Measurements from ENCODE around the gene FDPS.
"Not testable (repeated sequence)": the region's sequence is repeated elsewhere in the genome, so short reads cannot be mapped to it uniquely, and the experiment has no call there.

The FDPS gene

DNA sequence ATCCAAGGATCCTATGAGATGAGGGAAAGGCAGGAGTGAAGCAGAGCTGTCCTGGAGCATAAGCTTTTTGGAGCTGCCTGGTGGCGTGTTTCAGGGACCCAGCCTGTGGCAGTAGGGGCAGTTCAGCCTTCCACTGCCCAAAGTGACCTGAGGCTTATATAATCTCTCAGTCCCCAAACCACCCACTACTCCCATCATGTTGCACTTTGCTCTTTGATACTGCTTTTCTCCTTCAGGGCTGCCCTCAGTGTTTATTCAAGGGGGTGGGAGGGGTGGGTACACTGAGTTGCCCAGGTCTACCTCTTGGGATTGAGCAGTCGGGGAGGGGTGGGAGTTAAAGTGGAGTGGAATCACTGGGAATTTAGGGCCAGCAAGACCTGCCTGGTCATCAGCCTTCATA, 22.1 kb upstream of the FDPS start:
- no peak for DNase-seq

DNA sequence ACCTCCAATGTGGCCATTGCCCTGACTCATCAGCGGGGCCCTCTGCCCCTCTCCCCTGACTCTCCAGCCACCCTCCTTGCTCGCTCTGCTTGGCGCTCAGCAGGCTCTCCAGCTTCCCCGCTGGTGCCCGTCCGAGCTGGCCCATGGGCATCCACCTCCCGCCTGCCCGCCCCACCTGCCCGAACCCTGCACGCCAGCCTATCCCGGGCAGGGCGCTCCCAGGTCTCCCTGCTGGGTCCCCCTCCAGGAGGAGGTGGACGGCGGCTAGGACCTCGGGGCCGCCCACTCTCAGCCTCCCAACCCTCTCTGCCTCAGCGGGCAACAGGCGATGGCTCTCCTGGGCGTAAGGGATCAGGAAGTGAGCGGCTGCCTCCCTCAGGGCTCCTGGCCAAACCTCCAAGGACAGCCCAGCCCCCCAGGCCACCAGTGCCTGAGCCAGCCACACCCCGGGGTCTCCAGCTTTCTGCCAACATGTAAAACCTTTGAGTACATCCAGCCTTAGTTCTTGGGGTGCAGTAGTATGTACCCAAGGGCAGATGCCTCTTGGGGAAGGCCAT, 20.6 kb upstream of the FDPS start:
- DNase-seq: no peak

DNA sequence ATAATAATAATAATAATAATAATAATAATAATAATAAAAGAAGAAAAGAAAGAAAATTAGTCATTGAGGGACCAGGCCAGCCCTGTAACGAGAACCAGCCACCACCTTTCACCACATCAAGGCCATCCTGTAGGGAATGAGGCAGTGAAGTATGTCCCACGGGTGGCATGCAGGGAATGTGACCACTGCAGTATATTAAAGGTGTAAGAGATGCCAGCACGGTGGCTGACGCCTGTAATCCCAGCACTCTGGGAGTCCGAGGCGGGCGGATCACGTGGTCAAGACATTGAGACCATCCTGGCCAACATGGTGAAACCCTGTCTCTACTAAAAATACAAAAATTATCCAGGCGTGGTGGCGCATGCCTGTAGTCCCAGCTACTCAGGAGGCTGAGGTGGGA, 17.7 kb upstream of the FDPS start:
- not testable (repeated sequence) for DNase-seq

DNA sequence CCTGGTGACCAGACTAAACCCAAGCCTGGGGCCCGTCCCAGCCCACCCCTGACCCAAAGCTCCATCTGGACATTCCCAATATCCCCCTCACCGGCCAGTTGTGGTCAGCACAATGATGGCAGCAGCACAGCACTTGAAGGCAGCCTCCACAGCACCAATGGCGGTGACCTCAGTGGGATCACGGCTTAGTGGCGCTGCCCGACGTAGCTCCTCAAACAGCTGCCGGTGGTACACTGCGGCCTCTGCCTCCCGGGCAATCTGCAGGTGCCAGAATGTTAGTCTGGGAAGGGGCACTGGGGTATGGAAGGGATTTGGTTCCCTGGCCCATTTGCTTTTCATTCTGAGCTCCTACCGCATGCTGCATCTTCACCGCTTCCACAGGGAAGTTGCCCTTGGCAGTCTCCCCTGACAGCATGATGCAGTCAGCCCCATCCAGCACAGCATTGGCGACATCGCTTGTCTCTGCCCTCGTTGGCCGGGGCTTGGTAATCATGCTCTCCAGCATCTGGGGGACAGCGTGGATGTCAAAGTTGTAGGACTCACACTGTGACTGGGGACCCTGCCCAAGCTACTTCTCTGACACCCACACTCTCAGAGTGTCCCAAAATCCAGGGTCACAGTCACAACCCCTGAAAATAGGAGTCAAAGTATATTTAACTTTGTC, 15.4 kb upstream of the FDPS start:
- DNase-seq: no peak

DNA sequence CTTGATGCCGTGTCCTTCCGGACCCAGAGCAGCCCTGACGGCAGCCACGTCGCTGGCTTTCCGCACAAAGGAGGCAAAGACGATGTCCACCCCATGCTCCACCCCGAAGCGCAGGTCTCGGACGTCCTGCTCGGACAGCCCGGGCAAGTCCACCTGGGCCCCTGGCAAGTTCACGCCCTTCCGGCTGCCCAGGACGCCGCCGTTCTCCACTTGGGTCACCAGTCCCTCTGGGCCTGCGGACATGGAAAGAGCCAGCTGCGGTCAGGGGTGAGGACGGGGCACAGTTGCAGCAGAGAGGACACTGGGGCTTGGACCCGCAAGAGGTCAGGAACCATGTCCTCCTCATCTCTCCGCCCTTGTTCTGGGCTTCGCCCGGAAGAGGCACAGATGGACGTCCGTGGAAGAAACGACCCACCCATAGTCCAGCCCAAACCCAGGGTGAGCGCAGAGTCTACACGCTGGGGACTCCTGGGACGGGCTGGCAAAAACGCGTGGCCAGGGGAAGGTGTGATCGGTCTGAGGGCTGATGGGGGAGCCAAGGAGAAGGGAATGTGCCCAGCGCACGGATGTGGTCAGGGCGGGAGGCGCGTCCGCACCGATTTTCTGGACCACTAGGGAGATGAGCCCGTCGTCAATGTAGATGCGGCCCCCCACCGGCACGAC, 14.0 kb upstream of the FDPS start:
- no peak for DNase-seq

DNA sequence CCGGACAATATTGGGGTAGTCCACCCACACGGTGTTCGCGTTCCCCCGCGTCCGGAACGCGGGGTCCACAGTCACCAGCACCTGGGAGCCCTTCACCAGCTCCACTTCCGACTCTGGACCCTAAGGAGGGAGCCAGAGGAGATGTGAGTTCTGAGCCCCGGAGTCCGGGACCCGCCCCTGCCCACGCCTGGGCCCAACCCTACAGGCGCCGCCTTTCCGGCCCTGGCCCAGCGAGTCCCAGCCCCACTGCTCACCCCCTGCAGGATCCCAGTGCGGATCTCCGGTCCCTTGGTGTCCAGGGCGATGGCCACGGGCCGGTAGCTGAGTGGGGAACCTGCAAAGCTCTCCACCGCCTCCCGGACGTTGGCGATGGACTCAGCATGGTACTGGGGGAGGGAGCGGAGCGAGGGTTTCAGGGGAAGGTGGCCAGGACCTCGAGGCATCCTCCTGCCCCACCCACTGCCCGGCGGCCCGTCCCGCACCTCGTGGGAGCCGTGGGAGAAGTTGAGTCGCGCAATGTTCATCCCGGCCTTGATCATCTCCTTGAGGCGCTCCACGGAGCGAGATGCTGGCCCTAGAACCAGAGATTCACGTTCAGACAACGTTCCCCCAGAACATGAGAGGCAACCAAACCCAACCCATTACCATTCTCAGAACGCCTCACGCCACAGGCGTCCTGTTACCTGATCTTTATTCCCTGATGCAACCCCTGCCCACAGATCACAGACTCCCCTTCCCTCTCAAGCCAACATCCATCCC, 13.3 kb upstream of the FDPS start:
- no peak for DNase-seq

DNA sequence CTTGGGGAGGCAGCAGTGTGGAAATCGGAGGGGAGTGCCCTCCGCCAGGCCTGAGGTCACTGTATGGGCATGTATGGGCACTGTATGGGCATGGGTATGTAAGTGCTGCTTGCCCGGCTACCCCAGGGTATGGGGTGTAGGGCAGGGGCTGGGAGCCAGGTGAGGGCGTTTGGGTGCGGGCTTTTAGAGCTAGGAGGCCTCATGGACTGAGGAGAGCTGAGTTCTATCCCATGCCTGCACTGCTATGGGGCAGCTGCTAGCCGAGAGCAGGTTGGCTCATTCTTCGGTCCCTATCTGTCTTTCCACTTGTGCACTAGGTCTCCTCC, 12.8 kb upstream of the FDPS start:
- DNase-seq: no peak

DNA sequence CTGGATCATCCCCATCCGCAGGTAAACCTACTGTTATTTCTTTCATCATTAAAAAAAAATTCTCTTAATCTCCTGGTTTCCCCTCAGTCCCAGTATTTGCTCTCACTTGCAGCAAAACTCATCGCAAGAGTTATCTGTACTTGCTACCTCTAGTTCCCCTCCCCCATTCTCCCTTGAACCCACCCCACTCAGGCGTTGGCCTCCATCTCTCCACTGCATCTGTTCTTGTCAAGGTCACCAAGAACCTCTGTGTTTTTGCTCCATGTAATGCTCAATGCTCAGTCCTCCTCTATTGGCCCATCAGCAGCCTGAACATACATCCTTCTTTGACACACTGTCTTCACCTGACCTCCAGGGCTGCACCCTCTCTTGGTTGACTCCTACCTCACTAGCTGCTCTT, 12.0 kb upstream of the FDPS start:
- DNase-seq: no peak

DNA sequence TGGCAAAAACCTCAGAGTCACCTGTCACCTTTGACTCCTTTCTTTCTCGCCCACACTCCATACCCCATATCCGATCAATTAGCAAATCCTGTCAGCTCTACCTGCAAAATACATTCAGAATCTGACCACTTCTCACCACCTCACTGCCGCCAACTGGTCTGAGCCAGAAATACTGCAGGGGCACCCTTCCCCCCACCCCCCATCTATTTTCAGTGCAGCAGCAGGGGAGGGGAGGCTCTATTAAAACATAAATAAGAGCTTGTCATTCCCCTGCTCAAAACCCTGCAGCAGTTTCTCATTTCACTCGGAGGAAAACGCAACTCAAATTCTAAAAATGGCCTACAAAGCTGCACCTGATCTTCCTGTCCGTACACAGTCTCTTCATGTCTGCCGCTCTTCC, 11.3 kb upstream of the FDPS start:
- no peak for DNase-seq

DNA sequence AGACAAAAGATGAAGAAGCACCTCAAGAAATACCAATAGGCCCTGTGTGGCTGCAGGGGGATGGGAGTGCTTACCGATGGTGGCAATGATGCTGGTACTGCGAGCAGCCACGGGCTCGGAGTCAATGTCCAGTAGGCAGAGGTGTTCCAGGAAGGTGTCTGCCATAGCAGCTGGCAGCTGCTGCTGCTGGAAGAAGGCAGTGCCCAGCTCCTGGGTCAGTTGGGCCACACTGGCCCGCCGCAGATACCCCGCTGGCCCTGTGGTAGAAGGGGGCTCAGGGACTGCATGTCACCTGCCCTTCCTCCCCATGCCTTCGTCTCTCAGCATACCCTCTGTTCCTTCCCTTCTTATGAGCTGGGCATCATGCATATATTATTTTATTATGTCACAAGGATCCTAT, 8.6 kb upstream of the FDPS start:
- no peak for DNase-seq

DNA sequence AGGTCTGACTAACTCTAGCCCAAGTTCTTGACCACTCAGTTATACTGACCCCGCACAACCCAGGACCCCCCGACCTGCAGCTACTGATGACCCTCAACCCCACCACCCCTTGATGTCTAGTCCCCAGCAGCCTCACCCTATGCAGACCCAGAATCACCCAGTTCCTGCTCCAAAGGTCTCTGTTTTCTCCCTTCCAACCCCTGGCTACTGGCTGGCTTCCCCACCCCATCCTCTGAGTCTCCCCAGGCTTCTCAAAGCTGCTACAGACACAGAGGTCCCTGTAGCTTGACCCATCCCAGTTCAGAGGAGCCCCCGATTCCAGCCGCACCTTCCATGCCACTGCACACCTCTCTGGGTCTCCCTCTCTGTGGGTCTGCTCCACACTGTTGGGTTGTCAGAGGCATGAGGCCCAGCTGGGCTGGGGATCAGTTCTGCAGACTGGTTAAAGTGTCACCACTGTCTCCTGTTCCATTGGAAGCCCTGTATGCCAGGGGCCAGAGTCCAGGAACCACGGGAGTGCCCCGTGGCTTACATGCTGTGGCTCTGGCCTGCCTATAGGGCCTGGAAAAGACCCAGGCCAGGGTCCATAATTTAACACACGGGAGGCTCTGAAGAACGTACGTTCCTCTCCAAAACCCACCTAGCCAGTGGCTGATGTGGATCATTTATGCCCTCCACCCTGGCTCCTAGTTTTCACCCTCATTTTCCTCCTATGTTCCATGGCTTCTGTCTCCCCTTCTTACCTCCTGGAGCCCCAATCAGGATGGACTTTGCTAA, 7.9 kb upstream of the FDPS start:
- no peak for DNase-seq

DNA sequence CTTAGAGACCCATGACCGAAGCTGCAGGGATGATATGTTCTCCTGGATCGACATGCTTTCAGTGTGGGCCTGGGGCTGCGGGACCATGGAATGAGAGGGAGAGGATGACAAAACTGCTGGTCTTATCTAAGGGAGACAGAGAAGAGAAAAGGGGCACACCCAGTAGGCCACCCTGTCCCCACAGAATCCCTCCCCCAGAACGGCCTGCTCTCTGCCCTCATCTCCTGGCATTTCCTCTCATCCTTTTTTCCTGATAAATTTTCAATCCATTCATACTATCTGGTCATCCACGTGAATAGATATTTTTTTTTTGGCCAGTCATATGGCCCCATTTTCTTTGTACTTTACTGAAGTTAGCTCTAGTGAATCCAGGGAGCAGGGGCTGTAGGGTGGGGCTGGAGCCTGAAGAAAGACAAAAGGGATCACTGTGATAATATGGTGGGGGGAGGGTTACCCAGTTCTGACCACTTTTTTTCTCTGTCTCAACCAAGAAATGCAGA, 7.3 kb upstream of the FDPS start, which contains the start of gene PKLR:
TSS of gene PKLR (minus strand) at position 97 of the 500 bp plus-strand sequence. CDS start at position 54, 43 bp downstream.
- no peak for DNase-seq

DNA sequence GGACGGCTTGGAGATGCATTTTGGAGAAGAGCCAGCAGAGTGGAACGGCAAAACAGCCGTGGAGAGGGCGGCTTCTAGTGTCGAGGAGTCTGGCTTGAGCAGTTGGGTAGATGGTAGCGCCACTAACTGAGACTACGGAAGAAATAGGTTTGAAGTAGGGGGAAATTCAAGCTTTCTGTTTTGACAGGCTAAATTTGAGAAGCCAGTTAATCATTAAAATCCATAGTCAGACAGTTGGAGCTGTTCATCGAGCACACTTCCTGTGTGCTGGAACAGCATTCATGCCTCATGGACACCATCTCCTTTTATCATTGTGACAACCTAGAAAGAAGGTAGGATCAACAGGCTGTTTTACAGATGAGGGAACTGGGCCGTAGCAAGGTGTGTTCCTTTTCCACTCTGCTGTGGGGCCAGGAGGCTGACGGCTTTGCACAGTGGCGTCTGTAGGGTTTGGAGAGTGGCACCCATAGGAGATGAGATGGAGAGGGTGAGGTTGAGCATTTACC, 4.1 kb upstream of the FDPS start:
- no peak for DNase-seq

DNA sequence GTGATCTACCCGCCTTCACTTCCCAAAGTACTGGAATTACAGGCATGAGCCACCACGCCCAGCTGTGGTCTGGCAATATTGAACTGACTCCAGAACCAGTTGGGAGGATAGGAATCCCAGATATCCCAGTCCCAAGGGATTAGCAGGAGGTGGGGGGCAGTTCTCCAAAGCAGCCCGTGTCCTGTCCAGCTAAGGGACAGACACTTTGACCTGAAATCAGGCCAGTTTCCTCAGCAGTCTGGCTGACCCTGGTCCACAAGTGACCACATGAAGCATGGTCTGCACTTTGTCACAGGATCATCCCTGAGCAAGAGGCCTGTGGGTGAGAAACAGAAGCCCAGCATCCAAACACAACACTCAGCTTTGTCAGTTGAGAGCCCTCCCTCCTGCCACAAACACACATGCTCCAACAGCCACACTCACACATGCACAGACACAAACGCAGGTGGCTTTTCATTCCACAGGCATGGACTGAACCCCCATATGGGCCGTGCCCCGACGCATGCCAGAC, 2.7 kb upstream of the FDPS start:
- DNase-seq: no peak

DNA sequence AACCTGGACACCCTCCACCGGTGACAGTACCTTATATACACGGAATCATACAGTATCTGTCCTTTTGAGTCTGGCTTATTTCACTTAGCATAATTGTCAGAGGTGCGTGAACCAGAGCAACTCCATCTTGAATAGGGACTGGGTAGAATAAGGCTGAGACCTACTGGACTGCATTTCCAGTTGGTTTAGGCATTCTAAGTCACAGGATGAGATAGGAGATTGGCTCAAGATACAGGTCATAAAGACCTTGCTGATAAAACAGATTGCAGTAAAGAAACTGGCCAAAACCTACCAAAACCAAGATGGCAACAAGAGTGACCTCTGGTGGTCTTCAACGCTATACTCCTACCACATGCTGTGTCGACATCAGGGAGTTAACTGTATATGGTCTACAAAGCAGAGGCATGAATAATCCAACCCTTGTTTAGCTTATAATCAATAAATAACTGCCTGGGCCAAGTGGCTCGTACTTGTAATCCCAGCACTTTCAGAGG, 1.4 kb upstream of the FDPS start:
- no peak for DNase-seq

DNA sequence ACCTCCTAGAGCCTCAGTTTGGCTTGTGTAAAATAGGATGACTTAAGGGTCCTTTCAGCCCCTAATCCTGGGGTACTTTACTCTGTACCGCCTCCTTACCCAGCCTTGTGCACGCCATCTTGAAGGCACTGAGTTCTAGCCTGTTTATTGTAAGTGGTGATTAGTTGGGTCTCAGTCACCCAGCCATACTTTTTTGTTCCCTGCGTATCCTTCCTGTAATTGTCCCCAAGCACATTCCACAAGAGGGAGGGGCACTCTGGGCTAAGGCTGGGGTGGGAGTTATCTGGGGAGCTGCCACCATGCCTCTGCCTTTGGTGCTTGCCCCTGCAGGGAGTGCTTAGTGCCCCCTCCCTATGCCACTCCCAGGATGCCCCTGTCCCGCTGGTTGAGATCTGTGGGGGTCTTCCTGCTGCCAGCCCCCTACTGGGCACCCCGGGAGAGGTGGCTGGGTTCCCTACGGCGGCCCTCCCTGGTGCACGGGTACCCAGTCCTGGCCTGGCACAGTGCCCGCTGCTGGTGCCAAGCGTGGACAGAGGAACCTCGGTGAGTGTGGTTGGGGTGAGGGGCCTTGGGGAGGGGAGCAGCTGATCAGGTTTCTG, 856 bp downstream of the FDPS start:
- no peak for DNase-seq

DNA sequence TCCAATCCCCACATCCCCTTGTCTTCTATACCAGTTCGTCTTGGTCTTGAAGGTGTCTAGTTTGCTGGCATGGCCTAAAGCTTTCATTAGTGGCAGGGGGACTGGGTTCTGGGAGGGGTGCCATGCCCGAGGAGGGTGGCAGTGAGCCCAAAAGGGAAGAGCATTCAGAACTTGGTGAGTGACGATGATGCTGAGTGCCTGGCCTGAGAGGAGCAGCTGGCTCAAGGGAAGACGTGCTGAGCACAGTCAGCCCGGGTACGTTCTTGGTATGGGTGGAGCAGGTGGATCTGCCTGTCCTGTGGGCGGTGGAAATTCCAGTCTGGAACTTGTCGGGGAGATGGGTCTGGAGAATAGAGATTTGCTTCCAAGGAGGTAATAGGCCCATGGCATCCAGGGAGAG, 4.6 kb downstream of the FDPS start:
- DNase-seq: no peak

DNA sequence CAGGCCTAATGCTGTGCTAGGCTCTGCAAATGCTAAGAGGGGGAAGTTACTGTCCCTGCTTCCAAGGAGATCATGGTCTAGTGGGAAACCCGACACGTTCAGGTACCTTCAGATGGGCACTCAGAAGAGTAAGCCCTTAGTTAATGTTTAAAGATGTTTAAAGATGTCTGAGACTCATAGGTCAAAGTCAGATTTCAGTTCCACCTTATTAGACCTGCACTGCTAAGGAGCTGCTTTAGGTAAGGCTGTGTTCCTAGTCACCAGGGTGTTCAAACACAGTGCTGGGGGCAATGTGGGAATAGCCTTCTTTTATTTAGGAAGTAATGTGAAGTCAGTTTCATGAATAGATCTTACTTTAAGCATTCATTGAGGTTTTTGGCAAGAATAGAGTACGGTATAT, 8.3 kb downstream of the FDPS start:
- DNase-seq: no peak

DNA sequence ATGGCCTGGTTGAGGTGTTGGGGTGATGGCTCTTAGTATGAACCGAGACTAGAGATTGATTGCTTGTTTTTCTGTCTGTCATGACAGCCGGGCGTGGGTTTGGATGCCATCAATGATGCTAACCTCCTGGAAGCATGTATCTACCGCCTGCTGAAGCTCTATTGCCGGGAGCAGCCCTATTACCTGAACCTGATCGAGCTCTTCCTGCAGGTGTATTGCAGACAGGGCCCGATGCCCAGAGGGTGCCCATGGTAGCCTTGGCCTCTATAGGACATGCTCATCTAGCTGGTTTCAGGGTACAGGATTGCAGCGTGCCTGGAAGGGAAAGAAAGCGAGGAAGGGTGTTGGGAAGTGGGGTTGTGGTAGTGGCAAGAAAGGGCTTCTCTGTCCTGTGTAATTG, 9.4 kb downstream of the FDPS start:
- DNase-seq: no peak

DNA sequence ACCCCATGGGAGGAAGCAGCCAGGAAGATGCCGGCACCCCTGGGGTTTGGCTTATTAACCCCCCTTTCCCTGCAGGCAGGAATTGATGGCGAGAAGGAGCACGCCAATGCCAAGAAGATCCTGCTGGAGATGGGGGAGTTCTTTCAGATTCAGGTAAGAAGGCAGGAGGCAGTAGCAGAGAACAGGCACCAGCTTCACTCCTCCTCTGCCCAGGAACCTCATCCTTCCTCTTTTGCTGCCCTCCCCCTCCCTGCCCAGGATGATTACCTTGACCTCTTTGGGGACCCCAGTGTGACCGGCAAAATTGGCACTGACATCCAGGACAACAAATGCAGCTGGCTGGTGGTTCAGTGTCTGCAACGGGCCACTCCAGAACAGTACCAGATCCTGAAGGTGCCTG, 10.9 kb downstream of the FDPS start:
- DNase-seq: no peak

DNA sequence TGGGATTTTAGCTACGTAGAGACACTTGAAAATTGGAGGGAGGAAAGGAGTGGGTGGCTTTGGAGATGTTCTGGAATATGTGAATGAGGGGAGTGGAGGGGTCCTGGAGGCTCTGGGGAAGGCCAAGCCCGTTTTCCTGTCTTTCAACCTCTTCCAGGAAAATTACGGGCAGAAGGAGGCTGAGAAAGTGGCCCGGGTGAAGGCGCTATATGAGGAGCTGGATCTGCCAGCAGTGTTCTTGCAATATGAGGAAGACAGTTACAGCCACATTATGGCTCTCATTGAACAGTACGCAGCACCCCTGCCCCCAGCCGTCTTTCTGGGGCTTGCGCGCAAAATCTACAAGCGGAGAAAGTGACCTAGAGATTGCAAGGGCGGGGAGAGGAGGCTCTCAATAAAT, 11.6 kb downstream of the FDPS start:
- no peak for DNase-seq

Measured in activated CD4-positive, CD25-positive, alpha-beta regulatory T cell (primary cell).